KBM-7 (cell line): ENCODE data around the gene ART1.
"Not testable (repeated sequence)": the region's sequence is repeated elsewhere in the genome, so short reads cannot be mapped to it uniquely, and the experiment has no call there.

Experiments
- DNase-seq: peaks from one replicate; pipeline ENCODE4 v3.0.0-alpha.2; 2015
- in situ Hi-C: fragments of 300-500 bp; cut with MboI; formaldehyde crosslinking; loops from 2 replicates; pipeline ENCODE4 v1.14.3; 2020; ENCODE audit warnings: low sequenced_read_pairs, low pct_unique_long_range_greater_than_20kb, mixed read lengths

The ART1 gene

DNA sequence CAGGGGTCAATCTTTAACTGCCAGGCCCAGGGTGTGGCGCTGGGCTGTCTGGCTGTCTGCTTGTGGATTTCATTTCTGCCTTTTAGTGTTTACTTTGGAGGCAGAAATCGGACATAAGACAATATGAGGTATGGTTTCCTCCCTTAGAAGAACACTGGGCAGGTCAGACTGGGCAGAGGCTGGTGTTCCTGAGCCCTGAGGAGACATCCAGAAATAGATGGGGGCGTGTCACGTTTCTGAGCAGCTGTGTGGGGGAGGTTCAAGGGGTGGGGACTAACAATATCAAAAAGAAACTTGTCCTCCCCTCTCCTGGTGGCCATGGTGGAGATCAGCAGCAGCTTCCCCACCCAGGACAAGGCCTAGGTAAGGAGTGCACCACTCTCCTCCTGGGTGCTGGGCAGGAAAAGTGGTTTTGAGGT is at the start of gene ART1:
Gene ART1 (plus strand): TSS at position 312 of the 419 bp plus-strand sequence. CDS start 14,086 bp downstream, outside the sequence.
- peak; percentile 30 for DNase-seq
- in situ Hi-C loops: no loop called here

DNA sequence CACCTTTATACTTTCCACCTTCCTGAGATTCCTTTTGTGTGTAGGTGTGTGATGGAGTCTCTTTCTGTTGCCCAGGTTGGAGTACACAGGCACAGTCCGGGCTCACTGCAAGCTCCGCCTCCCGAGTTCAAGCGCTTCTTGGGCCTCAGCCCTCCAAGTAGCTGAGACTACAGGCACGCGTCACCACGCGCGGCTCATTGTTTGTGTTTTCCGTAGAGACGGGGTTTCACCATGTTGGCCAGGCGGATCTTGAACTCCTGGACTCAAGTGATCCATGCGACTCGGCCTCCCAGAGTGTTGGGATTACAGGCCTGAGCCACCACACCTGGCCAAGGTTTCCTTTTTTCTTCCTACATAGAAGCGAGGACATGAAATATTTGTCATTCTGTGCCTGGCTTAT is 47.2 kb upstream of the ART1 start:
- DNase-seq, in situ Hi-C loops: not testable (repeated sequence)

DNA sequence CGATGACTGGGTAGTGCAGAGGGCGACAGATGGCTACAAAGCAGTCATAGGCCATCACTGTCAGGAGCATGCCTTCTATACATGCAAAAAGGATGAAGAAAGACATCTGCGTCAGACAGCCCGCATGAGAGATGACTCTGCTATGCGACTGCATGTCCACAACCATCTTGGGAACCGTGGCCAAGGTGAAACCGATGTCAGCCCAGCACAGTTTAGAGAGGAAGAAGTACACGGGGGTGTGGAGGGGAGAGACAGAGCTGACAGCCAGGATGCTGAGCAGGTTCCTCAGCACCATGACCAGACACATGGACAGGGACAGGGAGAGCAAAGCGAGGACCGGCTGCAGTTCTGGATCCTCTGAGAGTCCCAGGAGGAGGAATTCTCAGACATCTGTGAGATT is 44.7 kb upstream of the ART1 start:
- in situ Hi-C loops: not testable (repeated sequence)

GRCh38 chr11:3604167-3604566 is 40.8 kb upstream of the ART1 start:
- no peak for DNase-seq
- in situ Hi-C loops: no loop called here

More for the DNA sequence above, 44.7 kb upstream of the ART1 start:
- not testable (repeated sequence) for DNase-seq

DNA sequence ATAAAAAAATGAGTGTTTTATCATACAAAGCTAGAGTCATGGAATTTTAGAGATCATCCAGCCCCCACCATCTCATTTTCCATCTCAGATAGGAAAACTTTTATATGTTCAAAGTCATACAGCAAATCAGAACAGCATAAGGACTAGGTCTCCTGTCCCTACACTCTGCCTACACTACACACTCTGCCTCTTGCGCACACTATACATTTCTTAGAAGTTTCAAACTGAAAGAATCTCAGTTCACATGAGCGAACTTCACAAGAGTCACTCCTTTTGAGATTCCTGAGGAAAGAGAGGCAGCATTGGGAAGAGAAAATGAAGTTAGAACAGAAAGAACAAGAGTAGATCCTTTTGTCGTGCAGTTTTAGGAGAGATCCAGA is 39.7 kb upstream of the ART1 start:
- in situ Hi-C loops: no loop called here
- no peak for DNase-seq

- in situ Hi-C loops: no loop called here
- no peak for DNase-seq
These were observed 39.1 kb upstream of the ART1 start for GRCh38 chr11:3605771-3606203.

DNA sequence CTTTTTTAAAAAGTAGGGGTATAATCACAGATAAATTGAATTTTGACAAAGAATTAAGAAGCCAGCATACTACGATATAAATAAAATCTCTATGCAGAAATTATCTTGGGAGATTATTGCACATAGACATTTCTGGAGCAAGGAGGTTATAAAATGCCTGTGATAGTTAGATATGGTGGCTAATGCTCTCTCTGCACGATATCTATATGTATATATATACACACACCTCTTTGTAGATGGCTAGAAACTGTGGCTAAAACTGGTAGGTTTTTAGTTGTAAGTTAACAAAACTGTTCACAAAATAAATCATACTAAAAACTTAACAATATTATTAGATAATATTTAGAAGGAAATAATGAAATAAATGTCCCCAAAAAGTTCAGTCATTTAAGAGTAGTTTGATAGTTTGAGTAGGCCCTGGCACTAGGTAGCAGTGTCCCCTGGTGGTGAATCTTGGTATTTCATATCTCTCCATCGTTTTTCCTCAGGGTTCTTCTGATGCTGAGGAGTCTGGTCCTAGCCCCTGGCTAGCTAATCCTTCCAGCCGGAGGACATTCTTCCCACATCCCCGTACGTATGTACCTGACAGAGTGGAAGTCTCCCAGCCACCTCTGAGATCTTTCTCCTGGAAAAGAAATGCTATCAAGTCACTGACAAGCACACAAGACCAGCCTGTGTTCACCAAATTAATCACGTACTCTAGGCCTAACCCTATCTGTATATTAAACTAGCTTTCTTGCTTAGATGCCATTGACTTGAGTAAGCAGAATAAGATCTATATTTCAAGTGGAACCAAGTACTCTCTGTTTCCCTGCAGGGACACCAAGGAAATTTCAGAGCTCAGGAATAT is 35.3 kb upstream of the ART1 start:
- in situ Hi-C loops: no loop called here
- peak; percentile 67 for DNase-seq

DNA sequence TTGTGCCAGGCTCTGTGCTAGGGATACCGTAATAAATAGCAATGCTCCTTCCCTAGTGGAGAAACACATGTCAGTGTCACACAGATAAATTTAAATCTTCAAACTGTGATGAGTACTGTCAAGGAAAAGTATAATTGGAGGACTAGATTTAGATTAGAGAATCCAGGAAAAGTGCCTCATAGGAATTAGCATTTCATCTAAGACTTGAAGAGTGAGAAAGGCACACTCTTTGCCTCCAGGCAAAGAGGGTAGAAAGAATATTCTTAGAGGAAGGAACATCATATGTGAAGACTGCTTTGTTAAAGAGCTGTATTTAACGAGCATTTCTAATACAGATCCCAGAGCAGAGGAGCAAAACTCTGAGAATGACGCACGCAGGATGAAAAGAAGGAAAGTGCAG is 34.1 kb upstream of the ART1 start:
- DNase-seq: no peak
- in situ Hi-C loops: no loop called here

- in situ Hi-C loops: no loop called here
- DNase-seq: no peak
These were observed 32.8 kb upstream of the ART1 start for GRCh38 chr11:3611976-3612678.

DNA sequence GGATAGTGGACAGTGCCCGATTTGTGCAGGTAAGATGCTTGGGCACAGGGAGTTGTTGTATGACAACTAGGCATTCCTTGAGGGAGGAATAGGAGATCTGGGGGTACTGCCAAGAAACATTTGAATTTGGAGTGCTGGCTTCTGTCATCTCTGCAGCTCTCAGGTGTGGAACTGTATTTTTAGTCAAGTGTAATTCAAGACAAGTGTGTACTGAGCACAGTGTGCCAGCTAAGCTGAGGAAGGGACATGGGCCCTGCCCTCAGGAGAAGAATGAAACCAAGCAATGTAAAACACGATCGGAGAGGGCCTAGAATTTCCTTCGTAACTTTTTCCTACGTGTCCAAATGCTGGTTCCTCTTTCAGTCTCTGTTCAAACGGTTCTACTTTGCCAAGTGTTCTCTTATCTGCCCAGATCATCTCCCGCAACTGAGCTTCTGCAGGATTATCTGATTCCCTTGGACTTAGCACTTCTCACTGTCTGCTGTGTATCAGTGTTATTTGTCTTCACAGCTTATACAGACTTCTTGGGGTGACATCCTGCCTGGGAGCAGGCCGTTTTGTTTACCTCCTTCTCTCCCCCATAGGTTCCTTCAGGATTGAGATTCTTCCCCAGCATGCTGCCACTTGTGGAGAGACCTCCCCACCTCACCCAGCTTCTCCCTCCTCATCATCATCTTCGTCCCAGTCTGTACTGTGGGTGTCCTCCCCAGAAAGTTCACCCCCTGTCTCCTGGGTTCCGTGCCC is 30.8 kb upstream of the ART1 start:
- in situ Hi-C loops: no loop called here
- peak; percentile 65 for DNase-seq

- in situ Hi-C loops: no loop called here
- peak; percentile 79 for DNase-seq
These were observed 30.2 kb upstream of the ART1 start for GRCh38 chr11:3614742-3615171.

- DNase-seq: no peak
- in situ Hi-C loops: no loop called here
These were observed 28.9 kb upstream of the ART1 start for GRCh38 chr11:3615998-3616397.

- in situ Hi-C loops: no loop called here
These were observed 28.0 kb upstream of the ART1 start for GRCh38 chr11:3616721-3617460.

DNA sequence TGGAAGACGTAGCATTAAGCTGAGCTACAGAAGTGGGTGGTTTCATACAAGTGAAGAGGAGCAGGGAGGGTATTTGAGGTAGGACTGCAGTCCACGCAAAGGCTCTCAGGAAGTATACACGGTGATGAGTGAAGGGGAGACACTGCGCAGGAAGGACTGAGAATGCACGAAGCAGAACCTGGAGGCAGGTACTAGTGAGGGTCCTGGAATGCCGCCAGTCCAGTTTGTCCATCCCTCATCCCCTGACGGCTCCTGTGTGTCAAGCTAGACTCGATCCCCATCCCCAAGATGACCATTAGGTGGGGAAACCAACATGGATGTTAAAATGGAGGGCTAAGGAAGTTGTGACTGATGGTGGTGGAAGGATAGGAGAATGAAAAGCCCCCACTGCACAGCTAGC is 26.9 kb upstream of the ART1 start:
- in situ Hi-C loops: no loop called here
- no peak for DNase-seq

More at GRCh38 chr11:3616721-3617460, 28.0 kb upstream of the ART1 start:
- no peak for DNase-seq

DNA sequence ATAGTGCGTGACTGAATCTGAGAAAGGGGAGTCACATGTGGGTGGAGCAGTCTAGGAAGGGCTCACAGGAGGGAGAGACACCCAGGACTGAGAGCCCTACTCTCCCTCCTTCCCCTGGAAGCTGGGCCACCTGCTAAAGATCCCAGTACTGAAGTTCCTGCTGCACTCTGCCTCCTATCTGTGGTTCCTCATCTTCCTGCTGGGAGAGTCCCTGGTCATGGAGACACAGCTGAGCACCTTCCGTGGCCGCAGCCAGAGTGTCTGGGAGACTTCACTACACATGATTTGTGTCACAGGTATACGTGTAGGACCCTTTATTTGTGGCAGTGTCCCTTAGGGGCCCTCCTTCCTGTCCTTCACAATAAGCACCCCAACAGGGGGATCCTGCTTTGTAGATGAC is 22.4 kb upstream of the ART1 start:
- DNase-seq: no peak
- in situ Hi-C loops: no loop called here

GRCh38 chr11:3623121-3623520 is 21.8 kb upstream of the ART1 start:
- DNase-seq: no peak
- in situ Hi-C loops: no loop called here

- in situ Hi-C loops: no loop called here
- no peak for DNase-seq
These were observed 21.0 kb upstream of the ART1 start for GRCh38 chr11:3623767-3624458.

GRCh38 chr11:3626250-3626960 is 18.5 kb upstream of the ART1 start:
- peak; percentile 94 for DNase-seq
- in situ Hi-C loops: no loop called here
